GM12878 (cell line): ENCODE measurements around the gene MMP24. TPM values are rescaled to one million over a fixed set of nuclear protein-coding genes. Genes with fewer than 3 reads are reported as not detected.

ENCODE experiments used
- ATAC-seq: fragments of 200-7000 bp; cut with Tn5 transposase; 3 replicates; pipeline ENCODE4 v1.9.1; 2020; ENCODE audit warnings: mild to moderate bottlenecking, moderate library complexity
- BruUV-seq: library from RNA; stranded (reverse); fragments of 400-500 nt; replicated peaks from 2 replicates; lab custom pipeline; 2021; lab: Mats Ljungman, UMichigan
- CTCF ChIA-PET: fragments of 300-600 bp; sonication (Branson Sonifier 250); formaldehyde crosslinking; extraction: SDS; loops from one replicate; lab custom pipeline; 2021; ENCODE audit warnings: inconsistent platforms; lab: Yijun Ruan, JAX
- POLR2A ChIA-PET: fragments of 350-600 bp; formaldehyde crosslinking; extraction: SDS; loops from one replicate; lab custom pipeline; 2021; ENCODE audit warnings: inconsistent platforms; lab: Charles Lee
- RAD21 ChIA-PET: fragments of 300-600 bp; sonication (Branson Sonifier 250); formaldehyde crosslinking; loops from one replicate; lab custom pipeline; 2023; ENCODE audit warnings: antibody characterized with exemption; ENCODE audit not compliant: unreplicated experiment; lab: Charles Lee
- SMC1A ChIA-PET: fragments of 300-600 bp; sonication (Branson Sonifier 250); formaldehyde crosslinking; loops from one replicate; lab custom pipeline; 2023; ENCODE audit not compliant: unreplicated experiment, uncharacterized antibody; lab: Charles Lee
- DNase-seq: peaks from one replicate; pipeline ENCODE4 v3.0.0-alpha.2; 2011; ENCODE audit warnings: low read depth, low spot score
- FAIRE-seq: peaks from 3 replicates; lab custom pipeline; 2011; peaks lifted over from hg19 to GRCh38; lab: Jason Lieb, UNC
- H2AFZ ChIP-seq: 2 replicates; pipeline ENCODE4 v1.6.0; 2011; ENCODE audit warnings: low read depth, low read length, control low read depth; ENCODE audit not compliant: control insufficient read depth
- H3K27ac ChIP-seq: 2 replicates; pipeline ENCODE4 v1.5.1; 2011; ENCODE audit warnings: control low read depth; ENCODE audit not compliant: control insufficient read depth, insufficient read depth
- H3K27me3 ChIP-seq, 2 experiments: replicated peaks in 1 of 2; 2 replicates each; pipeline versions ENCODE4 v1.6.0 to v1.6.1; 2011; ENCODE audit warnings: low read length in 1 of 2; ENCODE audit not compliant: control insufficient read depth in 2 of 2, insufficient read depth in 2 of 2
- H3K36me3 ChIP-seq, 2 experiments: 2 replicates each; pipeline ENCODE4 v1.5.1; 2011; ENCODE audit warnings: low read length in 1 of 2; ENCODE audit not compliant: control insufficient read depth in 2 of 2, insufficient read depth in 2 of 2
- H3K4me1 ChIP-seq: 2 replicates; pipeline ENCODE4 v1.6.1; 2011; ENCODE audit warnings: mild to moderate bottlenecking, low read length, moderate library complexity, mixed read lengths; ENCODE audit not compliant: control insufficient read depth, insufficient read depth
- H3K4me2 ChIP-seq: 2 replicates; pipeline ENCODE4 v1.6.0; 2011; ENCODE audit warnings: control low read depth; ENCODE audit not compliant: control insufficient read depth, insufficient read depth
- H3K4me3 ChIP-seq: fragments of 200-600 bp; sonication (generic); 2 replicates; pipeline ENCODE4 v1.5.1; 2016
- H3K79me2 ChIP-seq: 2 replicates; pipeline ENCODE4 v1.6.0; 2011; ENCODE audit warnings: low read length; ENCODE audit not compliant: control insufficient read depth, insufficient read depth
- H3K9ac ChIP-seq: 2 replicates; pipeline ENCODE4 v1.8.0; 2011; ENCODE audit warnings: low read length, control low read depth, mixed read lengths; ENCODE audit not compliant: control insufficient read depth, insufficient read depth
- H3K9me3 ChIP-seq: replicated peaks from 3 replicates; pipeline ENCODE4 v1.5.1; 2011; ENCODE audit warnings: mild to moderate bottlenecking, low read length; ENCODE audit not compliant: control insufficient read depth, insufficient read depth
- H4K20me1 ChIP-seq: 2 replicates; pipeline ENCODE4 v1.6.0; 2011; ENCODE audit not compliant: control insufficient read depth, insufficient read depth
- BCL11A ChIP-seq: IDR thresholded peaks from 2 replicates; pipeline ENCODE4 v1.6.1; 2011; ENCODE audit warnings: low read depth, low read length
- DPF2 ChIP-seq: fragments of 450-650 bp; IDR thresholded peaks from 2 replicates; pipeline ENCODE4 v1.6.1; 2017; ENCODE audit warnings: mild to moderate bottlenecking
- E2F4 ChIP-seq: IDR thresholded peaks from 2 replicates; pipeline ENCODE4 v1.6.1; 2012; ENCODE audit warnings: low read depth, low read length, improper control_type of control experiment
- HDGF ChIP-seq: fragments of 450-650 bp; IDR thresholded peaks from 2 replicates; pipeline ENCODE4 v1.6.1; 2016; ENCODE audit warnings: antibody characterized with exemption
- JUND ChIP-seq: IDR thresholded peaks from 2 replicates; pipeline ENCODE4 v1.6.1; 2012; ENCODE audit warnings: low read depth, mild to moderate bottlenecking, low read length, improper control_type of control experiment, moderate library complexity
- NFYA ChIP-seq: IDR thresholded peaks from 2 replicates; pipeline ENCODE4 v1.6.1; 2011; ENCODE audit warnings: low read depth, mild to moderate bottlenecking, low read length, improper control_type of control experiment, borderline replicate concordance
- NFYB ChIP-seq: IDR thresholded peaks from 2 replicates; pipeline ENCODE4 v1.6.1; 2011; ENCODE audit warnings: low read depth, mild to moderate bottlenecking, low read length, improper control_type of control experiment, moderate library complexity; ENCODE audit not compliant: insufficient read depth
- NR2F1 ChIP-seq: fragments of 450-650 bp; conservative IDR thresholded peaks from 2 replicates; pipeline ENCODE4 v1.6.1; 2017; ENCODE audit warnings: mild to moderate bottlenecking
- RELA ChIP-seq: fragments of 450-650 bp; IDR thresholded peaks from 2 replicates; pipeline ENCODE4 v1.8.0; 2014; ENCODE audit warnings: borderline replicate concordance; ENCODE audit not compliant: partially characterized antibody
- SUPT20H ChIP-seq: IDR thresholded peaks from 2 replicates; pipeline ENCODE4 v1.6.1; 2011; ENCODE audit warnings: low read depth, mild to moderate bottlenecking, low read length, moderate library complexity, borderline replicate concordance; ENCODE audit not compliant: control insufficient read depth
- YY1 ChIP-seq: IDR thresholded peaks from 2 replicates; pipeline ENCODE4 v1.6.1; 2011; ENCODE audit warnings: low read depth, mild to moderate bottlenecking, low read length
- ZNF384 ChIP-seq: IDR thresholded peaks from 2 replicates; pipeline ENCODE4 v1.6.1; 2012; ENCODE audit warnings: low read depth, mild to moderate bottlenecking, low read length, improper control_type of control experiment, borderline replicate concordance
- WGBS: methylation state at CpG from one replicate; pipeline ENCODE4 v1.1.6; 2016; ENCODE audit warnings: low lambda C conversion rate; ENCODE audit not compliant: insufficient replicate concordance, insufficient coverage; ENCODE audit errors: missing lambda C conversion rate; 5-methylcytosine and 5-hydroxymethylcytosine counted together
- in situ Hi-C: fragments of 300-500 bp; cut with MboI; formaldehyde crosslinking; loops from 9 replicates; pipeline ENCODE4 v1.14.3; 2018; ENCODE audit warnings: mixed read lengths
- intact Hi-C: fragments of 100-400 bp; cut with micrococcal nuclease; formaldehyde crosslinking; loops from one replicate; pipeline ENCODE4 v1.14.2; 2022; ENCODE audit not compliant: unreplicated experiment
- polyA plus RNA-seq, 11 experiments: library from polyadenylated mRNA; depleted of rRNA in 4 of 11; unstranded in 6 of 11; stranded (reverse) in 5 of 11; fragments of >200 nt; fragmentation: Nextera tagmentation in 4 of 11; fragmentation: Illumina TruSeq in 1 of 11; extraction: Ambion mirVana in 4 of 11; extraction: Trizol in 1 of 11; gene quantifications; 1 replicate in 1 of 11; 2 replicates in 10 of 11; pipeline versions ENCODE4 v1.2.1 to v1.2.3, GENCODE V29; 2011 to 2016; ENCODE audit warnings: inconsistent platforms in 2 of 11, missing spikeins in 2 of 11, low read depth in 1 of 11
- total RNA-seq, 4 experiments: library from RNA; depleted of rRNA in 3 of 4; stranded (reverse); fragments of >200 nt in 3 of 4; fragmentation: Illumina TruSeq in 1 of 4; extraction: Trizol in 1 of 4; gene quantifications; 2 replicates each; pipeline versions ENCODE4 v1.2.1 to v1.2.3, GENCODE V29; 2013 to 2021
- TF ChIP-seq, protein P1 (sequence below): fragments of 450-650 bp; IDR thresholded peaks from 2 replicates; pipeline ENCODE4 v1.6.1; 2016; ENCODE audit warnings: mild to moderate bottlenecking
- TF ChIP-seq, protein P2 (sequence below): fragments of 450-650 bp; IDR thresholded peaks from 2 replicates; pipeline ENCODE4 v1.6.1; 2018; ENCODE audit warnings: borderline replicate concordance, mild to moderate bottlenecking; ENCODE audit not compliant: partially characterized antibody
- TF ChIP-seq, protein P3 (sequence below): fragments of 450-650 bp; IDR thresholded peaks from 2 replicates; pipeline ENCODE4 v1.6.1; 2016; ENCODE audit warnings: mild to moderate bottlenecking, moderate library complexity, borderline replicate concordance

MMP24 gene
- total and polyA plus RNA-seq, 10 of the 15 experiments (the other 5 are each of a cell fraction or from before 2014, with no cell fraction given), result 0.01 to 0.11 (median 0.04) TPM; not detected in 5

- TF ChIP-seq E2F4 (no peak), JUND (no peak), RELA (no peak), NFYB (no peak)
- TF ChIP-seq, protein P1, sequence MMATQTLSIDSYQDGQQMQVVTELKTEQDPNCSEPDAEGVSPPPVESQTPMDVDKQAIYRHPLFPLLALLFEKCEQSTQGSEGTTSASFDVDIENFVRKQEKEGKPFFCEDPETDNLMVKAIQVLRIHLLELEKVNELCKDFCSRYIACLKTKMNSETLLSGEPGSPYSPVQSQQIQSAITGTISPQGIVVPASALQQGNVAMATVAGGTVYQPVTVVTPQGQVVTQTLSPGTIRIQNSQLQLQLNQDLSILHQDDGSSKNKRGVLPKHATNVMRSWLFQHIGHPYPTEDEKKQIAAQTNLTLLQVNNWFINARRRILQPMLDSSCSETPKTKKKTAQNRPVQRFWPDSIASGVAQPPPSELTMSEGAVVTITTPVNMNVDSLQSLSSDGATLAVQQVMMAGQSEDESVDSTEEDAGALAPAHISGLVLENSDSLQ, result no peak
These were observed 68.6 kb downstream of the MMP24 start (continued) for GRCh38 chr20:35295058-35295457.

DNA sequence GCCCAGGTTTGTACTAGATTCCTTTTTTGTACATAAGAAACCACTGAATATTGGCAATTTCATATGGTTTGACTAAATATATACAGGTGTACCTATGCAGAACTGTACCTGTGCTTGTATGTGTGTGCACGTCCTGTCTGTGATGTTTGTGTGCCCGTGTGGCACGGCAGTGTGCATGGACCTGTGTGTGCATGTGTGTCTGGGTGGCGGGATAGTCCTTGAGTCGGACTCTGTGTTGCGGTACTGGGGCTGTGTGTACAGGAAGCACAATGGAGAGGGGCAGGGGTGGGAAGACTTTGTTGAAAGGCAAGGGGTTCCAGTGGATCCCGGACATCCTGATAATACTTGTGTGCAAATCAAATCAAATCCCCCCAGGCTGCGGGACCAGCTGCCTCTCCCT lies 69.2 kb downstream of the MMP24 start:
- Histone ChIP-seq H3K4me2 (no peak overlapping the region), H3K27me3 (no peaks in the 10 kb centered on the region), H3K36me3 (no peaks in the 10 kb centered on the region), H3K79me2 (no peaks in the 10 kb centered on the region), H3K9ac (no peak overlapping the region), H4K20me1 (no peaks in the 10 kb centered on the region), H3K27ac (no peak overlapping the region), H3K4me3 (no peak overlapping the region), H3K4me1 (no peaks in the 10 kb centered on the region), H2AFZ (no peak overlapping the region), H3K9me3 (no peaks in the 10 kb centered on the region)
- in situ Hi-C loops (no loop called here), intact Hi-C loops (no loop called here)
- no TSS peak for BruUV-seq
- no peak for FAIRE-seq
- ChIA-PET CTCF (interaction anchor here (0.9 to 1.9 kb wide), 2 partner anchors 9 to 152 kb away, joined by 3 to 5 read pairs; no protein-coding TSS in a partner anchor), POLR2A (no interaction called here), RAD21 (no interaction called here), SMC1A (no interaction called here)
- 55% methylated on average over 8 of the region's 8 CpGs for WGBS
- no peak for DNase-seq
- ATAC-seq, result no peak
- TF ChIP-seq HDGF (no peak), DPF2 (no peak), SUPT20H (no peak), NFYA (no peak), NR2F1 (no peak), BCL11A (no peak), ZNF384 (no peak), YY1 (no peak)
- TF ChIP-seq, protein P2, sequence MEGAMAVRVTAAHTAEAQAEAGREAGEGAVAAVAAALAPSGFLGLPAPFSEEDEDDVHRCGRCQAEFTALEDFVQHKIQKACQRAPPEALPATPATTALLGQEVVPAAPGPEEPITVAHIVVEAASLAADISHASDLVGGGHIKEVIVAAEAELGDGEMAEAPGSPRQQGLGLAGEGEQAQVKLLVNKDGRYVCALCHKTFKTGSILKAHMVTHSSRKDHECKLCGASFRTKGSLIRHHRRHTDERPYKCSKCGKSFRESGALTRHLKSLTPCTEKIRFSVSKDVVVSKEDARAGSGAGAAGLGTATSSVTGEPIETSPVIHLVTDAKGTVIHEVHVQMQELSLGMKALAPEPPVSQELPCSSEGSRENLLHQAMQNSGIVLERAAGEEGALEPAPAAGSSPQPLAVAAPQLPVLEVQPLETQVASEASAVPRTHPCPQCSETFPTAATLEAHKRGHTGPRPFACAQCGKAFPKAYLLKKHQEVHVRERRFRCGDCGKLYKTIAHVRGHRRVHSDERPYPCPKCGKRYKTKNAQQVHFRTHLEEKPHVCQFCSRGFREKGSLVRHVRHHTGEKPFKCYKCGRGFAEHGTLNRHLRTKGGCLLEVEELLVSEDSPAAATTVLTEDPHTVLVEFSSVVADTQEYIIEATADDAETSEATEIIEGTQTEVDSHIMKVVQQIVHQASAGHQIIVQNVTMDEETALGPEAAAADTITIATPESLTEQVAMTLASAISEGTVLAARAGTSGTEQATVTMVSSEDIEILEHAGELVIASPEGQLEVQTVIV, result no peak
- TF ChIP-seq, protein P3, sequence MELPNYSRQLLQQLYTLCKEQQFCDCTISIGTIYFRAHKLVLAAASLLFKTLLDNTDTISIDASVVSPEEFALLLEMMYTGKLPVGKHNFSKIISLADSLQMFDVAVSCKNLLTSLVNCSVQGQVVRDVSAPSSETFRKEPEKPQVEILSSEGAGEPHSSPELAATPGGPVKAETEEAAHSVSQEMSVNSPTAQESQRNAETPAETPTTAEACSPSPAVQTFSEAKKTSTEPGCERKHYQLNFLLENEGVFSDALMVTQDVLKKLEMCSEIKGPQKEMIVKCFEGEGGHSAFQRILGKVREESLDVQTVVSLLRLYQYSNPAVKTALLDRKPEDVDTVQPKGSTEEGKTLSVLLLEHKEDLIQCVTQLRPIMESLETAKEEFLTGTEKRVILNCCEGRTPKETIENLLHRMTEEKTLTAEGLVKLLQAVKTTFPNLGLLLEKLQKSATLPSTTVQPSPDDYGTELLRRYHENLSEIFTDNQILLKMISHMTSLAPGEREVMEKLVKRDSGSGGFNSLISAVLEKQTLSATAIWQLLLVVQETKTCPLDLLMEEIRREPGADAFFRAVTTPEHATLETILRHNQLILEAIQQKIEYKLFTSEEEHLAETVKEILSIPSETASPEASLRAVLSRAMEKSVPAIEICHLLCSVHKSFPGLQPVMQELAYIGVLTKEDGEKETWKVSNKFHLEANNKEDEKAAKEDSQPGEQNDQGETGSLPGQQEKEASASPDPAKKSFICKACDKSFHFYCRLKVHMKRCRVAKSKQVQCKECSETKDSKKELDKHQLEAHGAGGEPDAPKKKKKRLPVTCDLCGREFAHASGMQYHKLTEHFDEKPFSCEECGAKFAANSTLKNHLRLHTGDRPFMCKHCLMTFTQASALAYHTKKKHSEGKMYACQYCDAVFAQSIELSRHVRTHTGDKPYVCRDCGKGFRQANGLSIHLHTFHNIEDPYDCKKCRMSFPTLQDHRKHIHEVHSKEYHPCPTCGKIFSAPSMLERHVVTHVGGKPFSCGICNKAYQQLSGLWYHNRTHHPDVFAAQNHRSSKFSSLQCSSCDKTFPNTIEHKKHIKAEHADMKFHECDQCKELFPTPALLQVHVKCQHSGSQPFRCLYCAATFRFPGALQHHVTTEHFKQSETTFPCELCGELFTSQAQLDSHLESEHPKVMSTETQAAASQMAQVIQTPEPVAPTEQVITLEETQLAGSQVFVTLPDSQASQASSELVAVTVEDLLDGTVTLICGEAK, result no peak
